HAP-1 (cell line): Measurements from ENCODE around the gene FTMT.
"Not testable (repeated sequence)": the region's sequence is repeated elsewhere in the genome, so short reads cannot be mapped to it uniquely, and the experiment has no call there.

Experiments
- DNase-seq, 2 experiments: peaks; one replicate each; pipeline ENCODE4 v3.0.0-alpha.2; 2016 to 2020; ENCODE audit warnings: low spot score in 2 of 2
- H3K27me3 ChIP-seq: fragments of 250-450 bp; sonication (Bioruptor Pico); 2 replicates; pipeline ENCODE4 v1.5.1; 2020; ENCODE audit warnings: low read depth, mild to moderate bottlenecking, moderate library complexity
- H3K36me3 ChIP-seq: fragments of 250-450 bp; sonication (Bioruptor Pico); replicated peaks from 2 replicates; pipeline ENCODE4 v1.5.1; 2020; ENCODE audit warnings: mild to moderate bottlenecking
- H3K4me1 ChIP-seq: fragments of 250-450 bp; sonication (Bioruptor Pico); 2 replicates; pipeline ENCODE4 v1.5.1; 2020; ENCODE audit warnings: mild to moderate bottlenecking
- H3K4me3 ChIP-seq: fragments of 250-450 bp; sonication (Bioruptor Pico); 2 replicates; pipeline ENCODE4 v1.5.1; 2020; ENCODE audit warnings: mild to moderate bottlenecking, moderate library complexity
- H3K9me3 ChIP-seq: fragments of 250-450 bp; sonication (Bioruptor Pico); 2 replicates; pipeline ENCODE4 v1.5.1; 2020; ENCODE audit warnings: mild to moderate bottlenecking, moderate library complexity
- in situ Hi-C: fragments of 300-500 bp; cut with MboI; formaldehyde crosslinking; loops from 3 replicates; pipeline ENCODE4 v1.14.3; 2020; ENCODE audit warnings: low sequenced_read_pairs, inconsistent platforms, mixed read lengths

The FTMT gene

GRCh38 chr5:121851643-121852574, at the start of gene FTMT:
FTMT (plus strand) TSS chr5:121851882; CDS start chr5:121851964, 82 bp downstream.
- H3K4me3 ChIP-seq, result no peak within 1 kb of the TSS
- no peaks in the 10 kb centered on the region for H3K9me3 ChIP-seq
- H3K27me3 ChIP-seq, result no peaks in the 10 kb centered on the region
- no peak for DNase-seq
- no peaks in the 10 kb centered on the region for H3K4me1 ChIP-seq
- in situ Hi-C loops, result no loop called here
- H3K36me3 ChIP-seq, result no peaks in the 10 kb centered on the region

- H3K9me3 ChIP-seq, H3K4me1 ChIP-seq, H3K27me3 ChIP-seq, H3K36me3 ChIP-seq, DNase-seq, in situ Hi-C loops, H3K4me3 ChIP-seq: not testable (repeated sequence)
Observed at GRCh38 chr5:121805251-121805650, 46.4 kb upstream of the FTMT start.

DNA sequence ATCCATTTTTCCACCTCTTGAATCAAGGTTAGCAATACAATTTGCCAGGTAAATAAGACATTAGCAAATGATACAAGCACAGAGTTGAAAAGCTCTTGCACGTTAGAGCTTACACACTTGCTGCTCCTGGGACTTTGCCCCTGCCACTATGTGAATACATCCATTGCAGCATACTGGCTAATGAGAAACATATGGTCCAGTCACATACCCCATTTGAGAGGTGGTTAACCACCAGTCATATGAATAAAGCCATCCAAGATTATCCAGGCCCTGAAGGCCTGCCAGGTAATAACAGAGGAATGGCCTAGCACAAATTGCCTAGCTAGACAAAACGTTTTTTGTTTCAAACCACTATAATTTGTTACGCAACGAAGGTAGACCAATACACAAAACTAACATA, 45.8 kb upstream of the FTMT start:
- no peak for DNase-seq
- Histone ChIP-seq H3K27me3 (no peaks in the 10 kb centered on the region), H3K9me3 (no peaks in the 10 kb centered on the region), H3K4me1 (peaks cover 4% of the 10 kb centered on the region; the same call in 1 of the 2 replicates), H3K4me3 (no peak overlapping the region), H3K36me3 (no peaks in the 10 kb centered on the region)
- in situ Hi-C loops, result no loop called here

DNA sequence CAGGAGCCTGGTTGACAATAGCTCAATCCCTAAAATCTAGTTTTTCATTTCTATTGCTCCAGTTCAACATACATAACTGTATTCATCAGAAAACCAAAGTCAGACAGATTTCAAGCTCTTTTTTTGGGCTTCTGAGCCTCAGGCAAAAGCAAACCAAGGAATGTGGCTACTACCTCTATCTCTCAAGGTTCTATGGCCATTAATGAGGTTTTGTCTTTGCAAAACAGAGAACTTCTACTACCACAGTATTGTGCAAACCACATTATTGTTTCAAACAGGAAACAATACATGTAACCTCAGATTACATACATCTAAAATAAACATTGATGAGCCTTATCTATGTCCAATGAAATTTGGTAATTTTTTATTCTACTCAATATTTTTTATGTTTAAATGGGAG, 35.5 kb upstream of the FTMT start:
- H3K36me3 ChIP-seq, result no peaks in the 10 kb centered on the region
- in situ Hi-C loops, result no loop called here
- H3K4me1 ChIP-seq, result no peaks in the 10 kb centered on the region
- no peak overlapping the region for H3K4me3 ChIP-seq
- 0 out of 2 replicates have a peak, but pooled peaks cover 3% of the 10 kb centered on the region for H3K27me3 ChIP-seq
- no peak for DNase-seq
- no peaks in the 10 kb centered on the region for H3K9me3 ChIP-seq

GRCh38 chr5:121819682-121820261, 31.9 kb upstream of the FTMT start:
- Histone ChIP-seq H3K27me3 (0 out of 2 replicates have a peak, but pooled peaks cover 6% of the 10 kb centered on the region), H3K4me3 (no peak overlapping the region), H3K36me3 (no peaks in the 10 kb centered on the region), H3K4me1 (no peaks in the 10 kb centered on the region), H3K9me3 (no peaks in the 10 kb centered on the region)
- no peak for DNase-seq
- in situ Hi-C loops, result no loop called here

GRCh38 chr5:121833617-121834016, 18.1 kb upstream of the FTMT start:
- no peaks in the 10 kb centered on the region for H3K9me3 ChIP-seq
- H3K36me3 ChIP-seq, result no peaks in the 10 kb centered on the region
- no peak overlapping the region for H3K4me3 ChIP-seq
- H3K27me3 ChIP-seq, result peaks cover 10% of the 10 kb centered on the region; the same call in 1 of the 2 replicates
- in situ Hi-C loops, result no loop called here
- H3K4me1 ChIP-seq, result peaks cover 17% of the 10 kb centered on the region
- peak; percentile 19 to 83 for DNase-seq

GRCh38 chr5:121834021-121834420, 17.7 kb upstream of the FTMT start:
- in situ Hi-C loops, result no loop called here
- DNase-seq, result peak; percentile 49 to 66
- peaks cover 17% of the 10 kb centered on the region for H3K4me1 ChIP-seq
- H3K36me3 ChIP-seq, result no peaks in the 10 kb centered on the region
- H3K4me3 ChIP-seq, result no peak overlapping the region
- no peaks in the 10 kb centered on the region for H3K9me3 ChIP-seq
- H3K27me3 ChIP-seq, result peaks cover 10% of the 10 kb centered on the region; the same call in 1 of the 2 replicates

DNA sequence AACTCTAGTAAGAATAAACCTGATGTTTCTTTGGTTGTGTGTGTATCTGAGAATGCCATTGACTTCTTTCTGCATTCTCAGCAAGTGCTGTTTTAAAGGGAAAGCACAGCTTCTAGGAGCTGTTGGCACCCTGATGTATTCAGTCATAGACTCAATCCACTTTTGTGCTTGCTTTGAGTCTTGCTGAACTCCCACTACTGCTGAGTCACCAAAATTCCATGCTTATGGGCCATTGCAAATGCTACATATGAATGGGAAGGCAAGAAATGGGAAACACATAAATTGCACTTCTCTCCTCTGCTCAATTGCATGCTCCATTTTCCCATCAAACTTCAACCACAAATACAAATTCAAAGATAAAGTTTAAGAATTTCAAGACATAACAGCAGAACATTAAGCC, 9.8 kb upstream of the FTMT start:
- H3K27me3 ChIP-seq, result no peaks in the 10 kb centered on the region
- DNase-seq, result no peak
- H3K9me3 ChIP-seq, result no peaks in the 10 kb centered on the region
- no peak overlapping the region for H3K4me3 ChIP-seq
- peaks cover 3% of the 10 kb centered on the region; the same call in 1 of the 2 replicates for H3K4me1 ChIP-seq
- no peaks in the 10 kb centered on the region for H3K36me3 ChIP-seq
- in situ Hi-C loops, result no loop called here

GRCh38 chr5:121850272-121850671, 1.4 kb upstream of the FTMT start:
- H3K4me1 ChIP-seq, result no peaks in the 10 kb centered on the region
- DNase-seq, result no peak
- H3K36me3 ChIP-seq, result no peaks in the 10 kb centered on the region
- in situ Hi-C loops, result no loop called here
- no peak overlapping the region for H3K4me3 ChIP-seq
- no peaks in the 10 kb centered on the region for H3K27me3 ChIP-seq
- no peaks in the 10 kb centered on the region for H3K9me3 ChIP-seq

DNA sequence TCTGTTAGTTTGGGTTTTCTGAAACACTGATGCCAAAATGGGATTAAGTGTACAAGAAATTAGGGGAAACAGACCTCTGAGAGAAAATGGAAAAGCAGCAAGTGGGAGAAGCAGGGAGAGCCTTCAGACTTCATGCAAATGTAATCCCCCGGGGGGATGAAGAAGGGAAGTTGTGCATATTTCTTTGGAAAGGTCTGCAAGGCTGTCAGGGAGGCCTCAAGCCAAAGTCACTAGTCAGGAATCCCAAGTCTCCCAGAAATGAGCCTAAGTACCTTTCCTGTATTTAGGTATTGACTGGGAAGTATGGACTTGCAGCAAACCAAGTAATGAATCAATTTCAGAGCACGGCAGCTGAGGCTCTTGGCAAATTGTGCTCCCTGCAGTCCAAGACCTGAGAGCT, 2.2 kb downstream of the FTMT start:
- in situ Hi-C loops, result no loop called here
- H3K9me3 ChIP-seq, result no peaks in the 10 kb centered on the region
- no peak overlapping the region for H3K4me3 ChIP-seq
- H3K36me3 ChIP-seq, result no peaks in the 10 kb centered on the region
- H3K27me3 ChIP-seq, result no peaks in the 10 kb centered on the region
- H3K4me1 ChIP-seq, result no peaks in the 10 kb centered on the region
- no peak for DNase-seq

DNA sequence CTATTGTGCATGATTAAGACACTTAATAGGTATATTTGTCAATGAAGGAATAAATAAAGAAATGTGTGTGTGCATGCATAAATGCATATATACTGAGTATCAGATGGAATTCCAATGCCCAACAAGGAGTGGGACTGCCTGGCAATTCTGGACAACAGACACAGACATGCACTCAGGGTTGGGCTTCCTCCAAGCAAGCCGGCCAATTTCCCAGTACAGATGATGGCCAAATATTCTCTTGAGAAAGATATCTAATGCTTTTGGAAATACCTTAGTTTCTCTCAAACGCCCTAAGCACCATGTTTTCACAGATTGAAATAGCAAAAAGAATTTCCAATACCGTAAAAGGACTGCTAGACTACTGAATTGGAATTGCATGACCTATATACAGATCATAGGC, 11.1 kb downstream of the FTMT start:
- H3K27me3 ChIP-seq, result peaks cover 6% of the 10 kb centered on the region; the same call in 1 of the 2 replicates
- DNase-seq, result no peak
- in situ Hi-C loops, result no loop called here
- no peaks in the 10 kb centered on the region for H3K36me3 ChIP-seq
- H3K4me3 ChIP-seq, result no peak overlapping the region
- H3K4me1 ChIP-seq, result no peaks in the 10 kb centered on the region
- H3K9me3 ChIP-seq, result no peaks in the 10 kb centered on the region

- Histone ChIP-seq H3K4me3 (no peak overlapping the region), H3K36me3 (no peaks in the 10 kb centered on the region), H3K27me3 (peaks cover 6% of the 10 kb centered on the region; the same call in 1 of the 2 replicates), H3K9me3 (no peaks in the 10 kb centered on the region), H3K4me1 (no peaks in the 10 kb centered on the region)
- in situ Hi-C loops, result no loop called here
- no peak for DNase-seq
Observed at GRCh38 chr5:121863753-121864285, 12.1 kb downstream of the FTMT start.

GRCh38 chr5:121867403-121867802, 15.7 kb downstream of the FTMT start:
- no peaks in the 10 kb centered on the region for H3K4me1 ChIP-seq
- no peaks in the 10 kb centered on the region for H3K36me3 ChIP-seq
- in situ Hi-C loops, result no loop called here
- no peak for DNase-seq
- no peaks in the 10 kb centered on the region for H3K9me3 ChIP-seq
- no peak overlapping the region for H3K4me3 ChIP-seq
- H3K27me3 ChIP-seq, result peaks cover 15% of the 10 kb centered on the region; the same call in 1 of the 2 replicates

DNA sequence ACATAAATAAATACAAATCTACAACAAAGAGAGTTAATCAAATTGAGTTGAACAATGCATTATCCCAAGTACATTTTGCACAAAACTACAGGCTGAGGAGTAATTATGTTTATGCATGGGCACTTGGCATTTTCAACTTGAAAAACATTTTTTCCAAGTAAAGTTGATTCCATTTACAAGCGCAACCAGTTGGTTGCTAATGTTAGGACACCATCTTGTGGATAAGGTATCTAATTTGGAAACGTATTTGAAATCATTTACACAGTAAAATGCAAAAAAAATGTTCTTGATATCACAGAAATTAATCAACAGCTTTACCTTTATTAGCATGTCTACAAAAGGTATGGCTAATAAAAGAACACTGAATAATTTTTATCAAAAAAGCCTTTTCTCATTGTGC, 18.8 kb downstream of the FTMT start:
- no peaks in the 10 kb centered on the region for H3K9me3 ChIP-seq
- DNase-seq, result no peak
- no peaks in the 10 kb centered on the region for H3K4me1 ChIP-seq
- H3K27me3 ChIP-seq, result peaks cover 11% of the 10 kb centered on the region; the same call in 1 of the 2 replicates
- no peaks in the 10 kb centered on the region for H3K36me3 ChIP-seq
- in situ Hi-C loops, result no loop called here
- no peak overlapping the region for H3K4me3 ChIP-seq
